Sigmoid colon (tissue), 7 donors: Measurements from ENCODE around the gene FILIP1L. TPM values are rescaled to one million over a fixed set of nuclear protein-coding genes. Genes with fewer than 3 reads are reported as not detected.

Experiments used
- DNase-seq: peaks from one replicate; pipeline ENCODE4 v3.0.0-alpha.2; 2019
- H3K27ac ChIP-seq, 4 donors: fragments of 200-600 bp; sonication (generic); one replicate each; pipeline ENCODE4 v1.5.1; 2016 to 2019; ENCODE audit warnings: mild to moderate bottlenecking in 1 of 4
- H3K27me3 ChIP-seq, 3 donors: fragments of 200-600 bp; sonication (generic); one replicate each; pipeline ENCODE4 v1.5.1; 2019; ENCODE audit warnings: mild to moderate bottlenecking in 1 of 3
- H3K36me3 ChIP-seq, 4 donors: fragments of 200-600 bp; sonication (generic); one replicate each; pipeline ENCODE4 v1.5.1; 2016 to 2019
- H3K4me1 ChIP-seq, 4 donors: fragments of 200-600 bp; sonication (generic); one replicate each; pipeline ENCODE4 v1.5.1; 2017 to 2019
- H3K4me3 ChIP-seq, 4 donors: fragments of 200-600 bp; sonication (generic); one replicate each; pipeline ENCODE4 v1.5.1; 2017 to 2019; ENCODE audit warnings: mild to moderate bottlenecking in 2 of 4, moderate library complexity in 1 of 4
- H3K9me3 ChIP-seq, 4 donors: fragments of 200-600 bp in 3 of 4; sonication (generic) in 3 of 4; one replicate each; pipeline versions ENCODE4 v1.5.1 to v1.6.1; 2013 to 2019
- EP300 ChIP-seq, 4 donors: sonication (generic); formaldehyde crosslinking; IDR thresholded peaks; one replicate each; pipeline ENCODE4 v1.6.1; 2017; ENCODE audit warnings: antibody characterized with exemption in 4 of 4
- POLR2A ChIP-seq, 2 donors: fragments of 450-650 bp; IDR thresholded peaks; one replicate each; pipeline ENCODE4 v1.6.1; 2016; ENCODE audit warnings: antibody characterized with exemption in 2 of 2, mild to moderate bottlenecking in 2 of 2, moderate library complexity in 2 of 2
- POLR2AphosphoS5 ChIP-seq, 4 donors: sonication (generic); formaldehyde crosslinking; IDR thresholded peaks; one replicate each; pipeline ENCODE4 v1.6.1; 2017; ENCODE audit warnings: antibody characterized with exemption in 4 of 4
- WGBS, 2 donors: extraction: QIAGEN DNeasy Blood & Tissue Kit; methylation state at CpG; one replicate each; pipeline ENCODE4 v1.1.7; 2013; 5-methylcytosine and 5-hydroxymethylcytosine counted together
- intact Hi-C: fragments of 100-400 bp; cut with DNase I; formaldehyde crosslinking; loops from one replicate; pipeline ENCODE4 v1.15.1; 2023
- polyA plus RNA-seq, 3 donors: library from polyadenylated mRNA; stranded (reverse); fragments of 200-250 nt; gene quantifications; one replicate each; pipeline ENCODE4 v1.2.3, GENCODE V29; 2013
- total RNA-seq, 4 donors: library from RNA; depleted of rRNA; stranded (reverse); fragments of >200 nt; gene quantifications; one replicate each; pipeline ENCODE4 v1.1.0, GENCODE V29; 2016
- TF ChIP-seq, protein P1 (sequence below), 4 experiments: fragments of 450-650 bp in 3 of 4; fragments of 200-600 bp in 1 of 4; IDR thresholded peaks; one replicate each; pipeline ENCODE4 v1.5.1; 2016 to 2019; ENCODE audit warnings: antibody characterized with exemption in 4 of 4, mild to moderate bottlenecking in 3 of 4, moderate library complexity in 2 of 4
- donor health status: healthy with polysubstance abuse.
- donor health status: Bipolar disorder and iron deficiency.
- donor health status: healthy.

FILIP1L gene
- total and polyA plus RNA-seq, 7 donors: 6.0 to 93.3 (median 42.5) TPM

GRCh38 chr3:99984668-99985067 is 129.6 kb downstream of the FILIP1L start:
- Histone ChIP-seq H3K4me1 (no peaks in the 10 kb centered on the region), H3K9me3 (no peaks in the 10 kb centered on the region), H3K36me3 (no peaks in the 10 kb centered on the region), H3K4me3 (no peak overlapping the region), H3K27ac (no peak overlapping the region), H3K27me3 (no peaks in the 10 kb centered on the region)
- WGBS, 2 donors: 80 to 87% methylated on average over 2 of the region's 2 CpGs
- no peak for DNase-seq
- TF ChIP-seq EP300 (IDR thresholded peaks at IDR 0.05) (no peak), POLR2AphosphoS5 (IDR thresholded peaks at IDR 0.05) (no peak), POLR2A (IDR thresholded peaks at IDR 0.05) (no peak)
- TF ChIP-seq, protein P1, sequence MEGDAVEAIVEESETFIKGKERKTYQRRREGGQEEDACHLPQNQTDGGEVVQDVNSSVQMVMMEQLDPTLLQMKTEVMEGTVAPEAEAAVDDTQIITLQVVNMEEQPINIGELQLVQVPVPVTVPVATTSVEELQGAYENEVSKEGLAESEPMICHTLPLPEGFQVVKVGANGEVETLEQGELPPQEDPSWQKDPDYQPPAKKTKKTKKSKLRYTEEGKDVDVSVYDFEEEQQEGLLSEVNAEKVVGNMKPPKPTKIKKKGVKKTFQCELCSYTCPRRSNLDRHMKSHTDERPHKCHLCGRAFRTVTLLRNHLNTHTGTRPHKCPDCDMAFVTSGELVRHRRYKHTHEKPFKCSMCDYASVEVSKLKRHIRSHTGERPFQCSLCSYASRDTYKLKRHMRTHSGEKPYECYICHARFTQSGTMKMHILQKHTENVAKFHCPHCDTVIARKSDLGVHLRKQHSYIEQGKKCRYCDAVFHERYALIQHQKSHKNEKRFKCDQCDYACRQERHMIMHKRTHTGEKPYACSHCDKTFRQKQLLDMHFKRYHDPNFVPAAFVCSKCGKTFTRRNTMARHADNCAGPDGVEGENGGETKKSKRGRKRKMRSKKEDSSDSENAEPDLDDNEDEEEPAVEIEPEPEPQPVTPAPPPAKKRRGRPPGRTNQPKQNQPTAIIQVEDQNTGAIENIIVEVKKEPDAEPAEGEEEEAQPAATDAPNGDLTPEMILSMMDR (IDR thresholded peaks at IDR 0.05): no peak
- intact Hi-C loops: no loop called here

DNA sequence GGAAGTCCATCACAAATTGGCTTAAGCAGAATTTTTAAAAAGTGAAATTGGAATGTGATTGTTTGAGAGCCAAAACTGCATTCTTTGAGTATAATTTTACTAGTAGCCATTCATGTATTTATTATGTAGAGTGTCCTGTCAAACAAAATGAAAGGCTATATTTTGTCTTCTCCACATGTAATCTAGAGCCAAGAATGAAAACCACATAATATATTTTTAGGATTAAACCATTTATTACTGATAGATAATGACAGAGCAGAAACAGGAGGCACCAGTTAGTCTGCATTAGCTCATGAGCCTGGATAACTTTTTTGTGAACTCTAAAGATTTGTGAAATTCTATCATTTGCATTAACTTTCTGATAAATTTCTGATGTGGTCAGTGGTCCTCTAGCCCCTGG is 130.2 kb downstream of the FILIP1L start:
- Histone ChIP-seq H3K36me3 (no peaks in the 10 kb centered on the region), H3K27ac (no peak overlapping the region), H3K27me3 (no peaks in the 10 kb centered on the region), H3K9me3 (no peaks in the 10 kb centered on the region), H3K4me3 (no peak overlapping the region), H3K4me1 (no peaks in the 10 kb centered on the region)
- TF ChIP-seq POLR2AphosphoS5 (IDR thresholded peaks at IDR 0.05) (no peak), EP300 (IDR thresholded peaks at IDR 0.05) (no peak), POLR2A (IDR thresholded peaks at IDR 0.05) (no peak)
- TF ChIP-seq, protein P1 (IDR thresholded peaks at IDR 0.05): no peak
- no peak for DNase-seq
- intact Hi-C loops: no loop called here

DNA sequence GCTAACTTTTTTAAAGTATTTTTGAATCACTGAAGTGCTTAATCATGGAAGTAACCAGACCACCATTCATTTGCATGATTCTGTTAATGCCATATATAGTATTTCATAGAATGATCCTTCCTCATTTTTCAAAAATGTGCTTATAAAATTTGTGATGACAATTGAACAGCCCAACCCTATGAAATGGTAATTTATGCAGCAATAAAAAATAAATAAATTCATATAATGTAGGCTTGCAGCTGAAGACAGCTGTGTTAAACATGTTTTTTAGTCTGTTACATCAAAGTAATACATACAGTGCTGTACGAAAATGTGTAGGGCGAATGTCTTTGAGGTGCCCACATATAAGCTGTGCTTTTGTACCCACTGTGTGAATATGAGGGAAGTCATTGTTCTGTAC is 131.7 kb downstream of the FILIP1L start:
- TF ChIP-seq, protein P1 (IDR thresholded peaks at IDR 0.05): no peak
- no peak for TF ChIP-seq EP300 (IDR thresholded peaks at IDR 0.05)
- TF ChIP-seq POLR2AphosphoS5 (IDR thresholded peaks at IDR 0.05): no peak
- no peak for TF ChIP-seq POLR2A (IDR thresholded peaks at IDR 0.05)
- H3K4me3 ChIP-seq: no peak overlapping the region
- no peaks in the 10 kb centered on the region for H3K27me3 ChIP-seq
- no peaks in the 10 kb centered on the region for H3K36me3 ChIP-seq
- H3K9me3 ChIP-seq: no peaks in the 10 kb centered on the region
- DNase-seq: no peak
- intact Hi-C loops: no loop called here
- WGBS, 2 donors: 94 to 99% methylated on average over 2 of the region's 2 CpGs
- H3K4me1 ChIP-seq: no peaks in the 10 kb centered on the region
- H3K27ac ChIP-seq: no peak overlapping the region

GRCh38 chr3:99981138-99981537 is 133.2 kb downstream of the FILIP1L start:
- Histone ChIP-seq H3K4me1 (no peaks in the 10 kb centered on the region), H3K4me3 (no peak overlapping the region), H3K36me3 (no peaks in the 10 kb centered on the region), H3K27me3 (no peaks in the 10 kb centered on the region), H3K9me3 (no peaks in the 10 kb centered on the region), H3K27ac (no peak overlapping the region)
- no peak for DNase-seq
- TF ChIP-seq, protein P1 (IDR thresholded peaks at IDR 0.05): no peak
- no peak for TF ChIP-seq POLR2AphosphoS5 (IDR thresholded peaks at IDR 0.05)
- TF ChIP-seq POLR2A (IDR thresholded peaks at IDR 0.05): no peak
- intact Hi-C loops: no loop called here
- 95 to 100% methylated on average over 1 of the region's 1 CpG for WGBS, 2 donors

- H3K9me3 ChIP-seq: no peaks in the 10 kb centered on the region
- TF ChIP-seq POLR2A (IDR thresholded peaks at IDR 0.05) (no peak), POLR2AphosphoS5 (IDR thresholded peaks at IDR 0.05) (no peak), EP300 (IDR thresholded peaks at IDR 0.05) (no peak)
- TF ChIP-seq, protein P1 (IDR thresholded peaks at IDR 0.05): no peak
- intact Hi-C loops: no loop called here
- H3K4me1 ChIP-seq: no peaks in the 10 kb centered on the region
- H3K27ac ChIP-seq: no peak overlapping the region
- 95 to 97% methylated on average over 3 of the region's 3 CpGs for WGBS, 2 donors
- no peaks in the 10 kb centered on the region for H3K27me3 ChIP-seq
- H3K36me3 ChIP-seq: no peaks in the 10 kb centered on the region
- H3K4me3 ChIP-seq: no peak overlapping the region
- DNase-seq: no peak
Observed at GRCh38 chr3:99980606-99981005, 133.7 kb downstream of the FILIP1L start.
